ENCODE measurements around the gene NKD1.
"Not testable (repeated sequence)": the region's sequence is repeated elsewhere in the genome, so short reads cannot be mapped to it uniquely, and the experiment has no call there.

Gene NKD1, protein sequence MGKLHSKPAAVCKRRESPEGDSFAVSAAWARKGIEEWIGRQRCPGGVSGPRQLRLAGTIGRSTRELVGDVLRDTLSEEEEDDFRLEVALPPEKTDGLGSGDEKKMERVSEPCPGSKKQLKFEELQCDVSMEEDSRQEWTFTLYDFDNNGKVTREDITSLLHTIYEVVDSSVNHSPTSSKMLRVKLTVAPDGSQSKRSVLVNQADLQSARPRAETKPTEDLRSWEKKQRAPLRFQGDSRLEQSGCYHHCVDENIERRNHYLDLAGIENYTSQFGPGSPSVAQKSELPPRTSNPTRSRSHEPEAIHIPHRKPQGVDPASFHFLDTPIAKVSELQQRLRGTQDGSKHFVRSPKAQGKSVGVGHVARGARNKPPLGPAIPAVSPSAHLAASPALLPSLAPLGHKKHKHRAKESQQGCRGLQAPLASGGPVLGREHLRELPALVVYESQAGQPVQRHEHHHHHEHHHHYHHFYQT

DNA sequence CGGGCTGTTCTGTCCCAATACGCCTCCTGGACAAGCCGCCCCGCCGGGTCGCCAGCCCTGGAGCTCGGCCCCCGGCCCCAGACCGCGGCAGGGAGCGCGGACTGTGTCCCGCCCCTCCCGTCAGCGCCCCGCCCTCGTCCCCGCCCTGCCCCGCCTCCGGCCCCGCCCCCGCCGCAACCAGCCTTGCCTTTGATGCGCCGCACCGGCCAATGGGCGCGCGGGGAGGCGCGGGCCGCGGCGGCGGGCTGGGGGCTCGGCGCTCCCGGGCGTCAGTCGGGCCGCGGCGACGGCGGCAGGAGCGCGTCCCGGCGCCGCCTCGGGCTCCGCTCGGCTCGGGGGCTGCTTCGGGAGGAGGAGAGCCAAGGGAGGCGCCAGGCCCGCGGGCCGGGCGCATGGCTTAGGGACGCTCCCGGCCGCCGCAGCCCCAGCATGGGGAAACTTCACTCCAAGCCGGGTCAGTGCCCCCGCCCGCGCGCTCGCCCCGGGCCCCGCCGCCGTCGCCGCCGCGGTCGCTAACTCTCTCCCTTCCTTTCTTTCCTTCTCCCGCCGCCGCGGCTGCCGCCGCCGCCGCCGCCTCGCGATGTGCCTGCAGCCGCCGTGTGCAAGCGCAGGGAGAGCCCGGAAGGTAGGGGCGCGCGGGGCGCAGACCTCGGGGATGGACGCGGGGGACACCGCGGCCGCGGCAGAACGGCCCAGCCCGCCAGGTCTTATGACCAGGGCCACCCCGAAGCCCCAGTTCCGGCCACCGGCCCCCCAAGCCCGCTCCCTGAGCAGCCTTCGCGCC, at the start of gene NKD1:
Gene NKD1 (plus strand): TSS at position 272 of the 784 bp plus-strand sequence. CDS start 158 bp downstream, at position 430.
- peaks cover 6% of the 10 kb centered on the region for H3K36me3 Mint-ChIP-seq
- H3K27ac Mint-ChIP-seq, result no peak within 1 kb of the TSS

DNA sequence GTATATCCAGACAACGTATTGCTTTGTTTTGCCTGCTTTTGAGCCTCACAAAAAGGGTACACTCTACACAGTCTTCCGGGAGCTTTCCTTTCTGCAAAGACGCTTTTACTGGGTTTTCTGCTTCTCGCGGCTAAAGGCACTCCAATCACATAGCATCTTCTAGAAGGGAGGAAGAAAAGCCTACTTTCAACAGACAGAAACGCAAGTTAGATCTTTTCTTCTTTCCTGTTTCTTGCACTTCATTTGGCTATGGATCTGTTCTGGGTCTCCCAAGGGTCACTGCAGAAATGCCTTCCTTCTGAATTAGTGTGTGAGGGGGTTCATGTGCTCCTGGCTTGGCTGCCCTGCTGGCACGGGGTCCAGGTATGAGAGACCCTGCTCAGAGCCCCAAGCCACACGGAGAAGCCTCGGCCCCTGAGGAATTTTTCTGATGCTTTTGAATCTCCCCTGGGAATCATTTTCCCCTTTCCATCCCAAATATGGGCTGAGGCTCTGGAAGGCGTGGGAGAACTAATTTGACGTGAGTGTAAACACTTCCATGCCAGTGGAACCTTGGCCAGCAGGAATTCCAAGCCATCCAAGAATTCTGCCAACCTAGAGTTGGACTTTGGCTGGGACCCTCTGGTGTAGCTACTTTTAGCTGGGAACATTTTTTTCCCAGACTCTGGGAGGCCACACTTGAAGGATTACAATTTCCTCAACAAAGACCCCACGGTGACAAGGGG, 49.6 kb upstream of the NKD1 start:
- Mint-ChIP-seq H3K36me3 (no peaks in the 10 kb centered on the region), H3K9me3 (no peaks in the 10 kb centered on the region), H3K4me3 (no peak overlapping the region), H3K4me1 (no peaks in the 10 kb centered on the region), H3K27me3 (peaks cover 21% of the 10 kb centered on the region), H3K27ac (no peak overlapping the region)
- no peak for ATAC-seq

More for the DNA sequence above, at the start of gene NKD1:
- H3K4me3 Mint-ChIP-seq, result peak within 1 kb of the TSS; percentile 88
- H3K4me1 Mint-ChIP-seq, result peaks cover 21% of the 10 kb centered on the region
- ATAC-seq, result peak; percentile 91
- H3K9me3 Mint-ChIP-seq, result peaks cover under 1% of the 10 kb centered on the region
- H3K27me3 Mint-ChIP-seq, result peaks cover 27% of the 10 kb centered on the region

DNA sequence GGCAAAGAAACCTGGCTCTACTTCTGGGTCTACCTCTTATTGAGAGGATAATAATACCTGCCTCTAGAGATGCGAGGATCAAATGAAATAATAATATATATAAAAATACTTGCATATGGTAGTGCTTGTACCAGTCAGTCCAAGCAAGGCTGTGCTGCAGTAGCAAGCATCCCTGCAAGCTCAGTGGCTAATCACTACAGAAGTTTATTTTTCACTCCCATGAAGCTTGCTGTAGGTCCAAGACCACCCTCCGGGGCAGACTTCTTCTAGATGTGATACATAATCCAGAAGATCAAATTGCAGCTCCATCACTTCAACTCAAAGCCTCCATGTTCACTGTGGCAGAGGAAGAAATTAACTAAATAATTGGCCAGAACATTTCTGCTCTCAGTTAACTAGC, 48.9 kb upstream of the NKD1 start:
- H3K36me3 Mint-ChIP-seq, result no peaks in the 10 kb centered on the region

DNA sequence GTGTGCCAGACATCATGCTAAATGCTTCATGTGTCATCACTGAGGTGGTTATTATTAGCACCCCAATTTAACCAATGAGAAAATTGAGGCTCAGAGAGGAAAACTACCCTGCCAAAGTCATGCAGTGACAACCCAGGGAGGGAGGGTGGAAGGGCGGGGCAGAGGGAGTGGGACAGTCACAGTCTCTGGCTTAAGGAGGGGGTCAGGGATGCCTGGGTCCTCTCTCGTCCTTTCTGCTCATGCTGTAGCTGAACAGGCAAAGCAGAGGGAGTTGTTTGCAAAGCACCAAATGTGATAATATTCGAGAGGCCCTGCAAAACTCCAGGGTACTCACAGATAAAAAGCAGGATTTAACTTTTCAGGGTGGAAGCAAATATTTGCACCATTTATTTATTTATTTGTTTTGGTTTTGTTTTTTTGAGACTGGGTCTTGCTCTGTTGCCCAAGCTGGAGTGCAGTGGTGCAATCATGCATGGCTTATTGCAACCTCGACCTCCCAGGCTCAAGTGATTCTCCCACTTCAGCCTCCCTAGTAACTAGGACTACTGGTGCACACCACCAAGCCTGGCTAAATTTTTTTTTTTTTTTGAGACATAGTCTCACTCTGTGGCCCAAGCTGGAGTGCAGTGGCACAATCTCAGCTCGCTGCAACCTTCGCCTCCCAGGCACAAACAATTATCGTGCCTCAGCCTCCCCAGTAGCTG, 47.9 kb upstream of the NKD1 start:
- H3K9me3 Mint-ChIP-seq, result no peaks in the 10 kb centered on the region
- H3K27ac Mint-ChIP-seq, result no peak overlapping the region
- no peak overlapping the region for H3K4me3 Mint-ChIP-seq
- H3K4me1 Mint-ChIP-seq, result no peaks in the 10 kb centered on the region
- no peak for ATAC-seq
- H3K27me3 Mint-ChIP-seq, result peaks cover 10% of the 10 kb centered on the region
- H3K36me3 Mint-ChIP-seq, result no peaks in the 10 kb centered on the region

More for the DNA sequence above, 48.9 kb upstream of the NKD1 start:
- H3K27me3 Mint-ChIP-seq, result peaks cover 15% of the 10 kb centered on the region
- no peak overlapping the region for H3K4me3 Mint-ChIP-seq
- H3K9me3 Mint-ChIP-seq, result no peaks in the 10 kb centered on the region
- no peaks in the 10 kb centered on the region for H3K4me1 Mint-ChIP-seq
- ATAC-seq, result no peak
- H3K27ac Mint-ChIP-seq, result no peak overlapping the region

DNA sequence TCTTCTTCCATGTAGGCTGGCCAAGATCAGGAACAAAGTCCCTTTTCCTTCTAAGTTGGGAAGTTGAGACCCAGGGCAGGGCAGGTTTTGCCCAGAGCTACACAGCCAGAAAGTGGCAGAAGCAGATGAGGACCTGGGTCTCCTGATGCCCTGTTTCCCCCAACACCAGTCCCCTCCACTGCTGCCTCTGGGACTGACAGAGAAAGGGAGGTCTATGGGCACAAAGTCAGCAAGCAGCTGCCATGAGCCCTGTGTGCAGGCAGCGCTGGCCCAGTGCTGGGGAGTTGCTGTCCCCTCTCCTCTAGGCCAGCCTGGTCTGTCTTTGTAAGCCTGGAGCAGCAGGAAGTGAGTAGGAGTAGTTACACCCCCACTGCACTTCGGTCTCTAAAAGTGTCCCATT, 46.9 kb upstream of the NKD1 start:
- no peaks in the 10 kb centered on the region for H3K4me1 Mint-ChIP-seq
- H3K27me3 Mint-ChIP-seq, result peaks cover 7% of the 10 kb centered on the region
- H3K27ac Mint-ChIP-seq, result no peak overlapping the region
- H3K4me3 Mint-ChIP-seq, result no peak overlapping the region
- ATAC-seq, result no peak
- no peaks in the 10 kb centered on the region for H3K36me3 Mint-ChIP-seq
- no peaks in the 10 kb centered on the region for H3K9me3 Mint-ChIP-seq

DNA sequence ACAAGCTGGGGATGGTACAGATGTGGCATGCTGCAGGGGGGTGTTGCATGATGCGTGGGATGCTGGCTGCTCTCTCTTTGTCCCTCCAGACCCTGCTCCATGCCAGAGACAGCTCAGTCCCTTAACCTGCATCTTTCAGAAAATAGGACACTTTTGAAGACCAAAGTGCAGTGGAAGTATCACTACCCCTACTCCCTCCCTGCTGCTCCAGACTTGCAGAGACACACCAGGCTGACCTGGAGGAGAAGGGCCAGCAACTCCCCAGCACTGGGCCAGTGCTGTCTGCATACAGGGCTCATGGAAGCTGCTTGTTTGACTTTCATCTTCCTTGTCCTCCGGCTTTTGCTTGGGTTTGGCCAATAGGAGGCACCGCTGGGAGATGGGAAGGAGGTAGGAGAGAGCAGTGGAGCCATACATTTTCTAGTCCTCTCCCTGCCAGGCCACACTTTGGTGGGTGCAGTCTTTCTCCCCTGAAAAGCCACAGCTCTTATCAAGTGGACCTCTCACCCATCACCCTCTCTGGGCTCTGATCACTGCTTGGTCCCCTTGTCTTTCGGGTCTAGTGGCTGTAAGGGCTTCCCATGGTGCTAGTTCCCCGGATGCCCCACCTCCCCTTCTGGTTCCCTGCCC, 46.1 kb upstream of the NKD1 start:
- Mint-ChIP-seq H3K9me3 (no peaks in the 10 kb centered on the region), H3K36me3 (no peaks in the 10 kb centered on the region), H3K27me3 (peaks cover 7% of the 10 kb centered on the region), H3K27ac (no peak overlapping the region), H3K4me1 (no peaks in the 10 kb centered on the region), H3K4me3 (no peak overlapping the region)
- no peak for ATAC-seq

DNA sequence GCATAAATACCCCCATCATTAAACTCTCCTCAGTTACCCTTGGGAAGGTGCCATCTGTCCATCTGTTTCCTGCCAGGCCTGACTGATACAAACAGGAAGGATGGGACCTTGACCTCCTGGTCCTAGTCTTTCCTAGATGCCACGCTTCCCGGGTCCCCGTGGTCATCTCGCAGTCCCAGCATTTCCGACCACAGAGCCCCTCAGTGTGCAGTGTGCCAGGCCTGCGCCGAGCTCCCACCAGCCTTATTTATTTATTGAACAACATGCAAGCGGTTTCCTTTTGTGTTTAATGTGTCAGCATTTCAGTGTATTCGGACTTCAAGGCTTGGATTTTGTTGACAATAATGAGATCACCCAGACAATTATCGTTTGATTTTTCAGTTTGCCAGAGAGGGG, 45.6 kb upstream of the NKD1 start:
- Mint-ChIP-seq H3K4me3 (no peak overlapping the region), H3K4me1 (no peaks in the 10 kb centered on the region), H3K36me3 (no peaks in the 10 kb centered on the region), H3K27me3 (peaks cover 7% of the 10 kb centered on the region), H3K9me3 (no peaks in the 10 kb centered on the region), H3K27ac (no peak overlapping the region)
- no peak for ATAC-seq

DNA sequence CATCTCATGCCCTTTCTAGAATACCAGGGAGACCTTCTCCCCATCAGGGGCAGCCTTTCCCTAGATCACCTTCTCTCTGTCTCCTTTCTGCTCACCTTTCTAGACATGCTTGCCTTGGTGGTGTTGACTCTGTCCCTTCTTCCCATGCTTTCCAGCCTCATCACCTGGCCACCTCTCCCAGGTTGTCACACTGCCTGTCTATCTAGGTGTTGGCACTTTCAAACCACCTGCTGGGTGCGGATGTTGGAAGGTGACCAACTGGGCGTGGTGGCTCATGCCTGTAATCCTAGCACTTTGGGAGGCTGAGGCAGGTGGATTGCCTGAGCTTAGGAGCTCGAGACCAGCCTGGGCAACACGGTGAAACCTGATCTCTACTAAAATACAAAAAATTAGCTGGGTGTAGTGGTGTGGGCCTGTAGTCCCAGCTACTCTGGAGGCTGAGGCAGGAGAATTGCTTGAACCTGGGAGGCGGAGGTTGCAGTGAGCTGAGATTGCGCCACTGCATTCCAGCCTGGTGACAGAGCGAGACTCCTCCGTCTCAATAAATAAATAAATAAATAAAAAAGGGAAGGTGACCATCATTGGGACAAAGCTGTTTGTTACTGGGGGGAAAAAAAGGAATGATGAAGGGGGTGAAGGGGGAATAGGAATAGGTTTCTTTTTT, 44.2 kb upstream of the NKD1 start:
- H3K36me3 Mint-ChIP-seq, H3K27ac Mint-ChIP-seq, H3K9me3 Mint-ChIP-seq, ATAC-seq, H3K4me1 Mint-ChIP-seq, H3K27me3 Mint-ChIP-seq, H3K4me3 Mint-ChIP-seq: not testable (repeated sequence)

DNA sequence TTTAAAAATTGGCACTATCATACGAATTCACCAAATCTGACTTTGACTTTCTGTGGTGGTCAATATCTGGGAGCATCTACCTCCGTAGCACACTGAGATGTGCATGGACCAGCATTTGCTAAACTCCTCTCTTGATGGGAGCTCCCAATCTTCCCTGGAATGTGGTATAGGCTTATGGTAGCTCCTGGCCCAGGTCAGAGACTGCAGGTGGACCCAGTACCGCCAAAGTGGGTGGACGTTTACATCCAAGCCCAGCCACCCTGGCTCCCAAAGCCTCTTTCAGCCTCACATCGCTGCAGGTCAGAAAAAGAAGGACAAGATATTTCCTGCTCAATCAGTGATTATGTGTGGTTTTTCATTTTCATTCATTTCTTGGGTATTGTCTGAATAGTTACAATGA, 43.1 kb upstream of the NKD1 start:
- no peak for ATAC-seq

DNA sequence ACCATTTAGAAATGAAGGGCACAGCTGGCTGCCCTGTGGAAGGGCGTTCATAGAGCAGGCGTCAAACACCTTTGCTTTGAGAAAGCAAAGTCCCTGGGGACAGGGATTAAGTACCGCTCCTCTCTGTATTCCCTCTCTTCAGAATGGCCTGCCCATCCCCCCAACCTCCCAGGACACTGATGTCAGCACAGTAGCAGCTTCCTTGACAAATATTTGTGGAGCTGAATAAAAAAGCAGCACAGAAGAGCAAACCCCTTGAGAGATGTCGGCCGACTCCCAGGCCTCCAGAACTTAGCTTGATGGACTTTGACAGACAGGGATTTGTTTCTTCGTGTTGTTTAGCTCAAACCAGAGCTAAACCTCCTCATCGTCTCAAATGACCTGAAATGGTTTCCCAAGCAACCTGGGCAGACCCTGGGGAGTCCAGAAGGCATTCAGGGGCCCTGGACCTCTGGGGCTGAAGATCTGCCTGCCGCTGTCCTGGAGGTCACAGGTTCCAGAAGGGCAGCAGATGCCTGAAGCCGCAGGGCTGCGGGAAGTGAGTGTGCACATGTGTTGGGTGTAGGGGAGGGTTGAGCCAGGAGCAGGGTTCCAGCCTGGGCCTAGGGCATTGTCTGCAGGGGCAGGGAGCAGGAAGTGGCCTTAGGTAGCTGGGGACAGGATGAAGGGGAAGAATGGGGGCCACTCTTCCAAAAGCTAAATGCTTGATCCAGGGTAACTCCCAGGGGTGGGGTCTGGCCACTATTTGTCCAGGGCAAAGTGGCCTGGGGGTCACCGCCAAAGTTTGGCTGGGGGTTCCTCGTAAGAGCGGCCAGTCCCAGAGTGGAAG, 42.3 kb upstream of the NKD1 start:
- H3K4me3 Mint-ChIP-seq, result no peak overlapping the region
- no peaks in the 10 kb centered on the region for H3K9me3 Mint-ChIP-seq
- peaks cover 18% of the 10 kb centered on the region for H3K27me3 Mint-ChIP-seq
- no peaks in the 10 kb centered on the region for H3K36me3 Mint-ChIP-seq
- no peak for ATAC-seq
- peaks cover 6% of the 10 kb centered on the region for H3K4me1 Mint-ChIP-seq
- H3K27ac Mint-ChIP-seq, result no peak overlapping the region

More for the DNA sequence above, 43.1 kb upstream of the NKD1 start:
- Mint-ChIP-seq H3K4me3 (no peak overlapping the region), H3K36me3 (no peaks in the 10 kb centered on the region), H3K4me1 (peaks cover 6% of the 10 kb centered on the region), H3K27ac (no peak overlapping the region), H3K27me3 (peaks cover 15% of the 10 kb centered on the region), H3K9me3 (no peaks in the 10 kb centered on the region)

DNA sequence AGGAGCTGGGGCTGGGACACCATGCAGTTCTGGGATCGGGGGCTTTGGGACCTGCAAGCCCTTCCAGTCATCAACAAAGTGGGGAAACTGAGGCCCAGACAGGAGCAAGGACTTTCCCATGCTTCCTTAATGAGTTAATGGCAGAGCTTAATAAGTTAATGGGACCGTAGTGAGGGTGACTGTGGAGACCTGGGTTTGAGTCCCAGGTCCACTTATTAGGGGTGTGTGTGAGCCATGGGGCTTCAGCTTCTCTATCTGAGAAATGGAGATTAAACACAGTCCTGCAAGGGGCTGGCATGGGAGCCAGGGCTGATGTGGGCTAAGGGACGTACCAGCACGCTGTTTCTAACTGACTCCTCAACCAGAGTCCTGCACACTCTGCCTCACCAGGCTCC, 41.7 kb upstream of the NKD1 start:
- Mint-ChIP-seq H3K4me1 (peaks cover 6% of the 10 kb centered on the region), H3K36me3 (no peaks in the 10 kb centered on the region), H3K27me3 (peaks cover 18% of the 10 kb centered on the region), H3K4me3 (no peak overlapping the region), H3K27ac (no peak overlapping the region), H3K9me3 (no peaks in the 10 kb centered on the region)
- no peak for ATAC-seq

DNA sequence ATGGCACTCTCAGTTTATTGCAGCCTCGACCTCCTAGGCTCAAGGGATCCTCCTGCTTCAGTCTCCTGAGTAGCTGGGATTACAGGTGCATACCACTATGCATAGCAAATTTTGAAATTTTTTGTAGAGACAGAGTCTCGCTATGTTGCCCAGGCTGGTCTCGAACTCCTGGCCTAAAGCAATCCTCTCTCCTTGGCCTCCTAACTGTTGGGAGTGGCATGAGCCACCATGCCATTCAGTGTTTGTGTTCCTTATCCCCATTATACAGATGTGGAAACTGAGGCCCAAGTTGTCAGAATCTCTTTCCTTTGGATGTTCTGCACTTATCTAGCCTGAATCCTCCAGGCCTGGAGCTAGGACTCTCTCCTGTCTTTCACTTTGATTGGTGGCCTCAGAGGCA, 40.8 kb upstream of the NKD1 start:
- no peaks in the 10 kb centered on the region for H3K9me3 Mint-ChIP-seq
- H3K36me3 Mint-ChIP-seq, result no peaks in the 10 kb centered on the region
- no peak overlapping the region for H3K4me3 Mint-ChIP-seq
- peaks cover 13% of the 10 kb centered on the region for H3K27me3 Mint-ChIP-seq
- ATAC-seq, result no peak
- peaks cover 6% of the 10 kb centered on the region for H3K4me1 Mint-ChIP-seq
- no peak overlapping the region for H3K27ac Mint-ChIP-seq

DNA sequence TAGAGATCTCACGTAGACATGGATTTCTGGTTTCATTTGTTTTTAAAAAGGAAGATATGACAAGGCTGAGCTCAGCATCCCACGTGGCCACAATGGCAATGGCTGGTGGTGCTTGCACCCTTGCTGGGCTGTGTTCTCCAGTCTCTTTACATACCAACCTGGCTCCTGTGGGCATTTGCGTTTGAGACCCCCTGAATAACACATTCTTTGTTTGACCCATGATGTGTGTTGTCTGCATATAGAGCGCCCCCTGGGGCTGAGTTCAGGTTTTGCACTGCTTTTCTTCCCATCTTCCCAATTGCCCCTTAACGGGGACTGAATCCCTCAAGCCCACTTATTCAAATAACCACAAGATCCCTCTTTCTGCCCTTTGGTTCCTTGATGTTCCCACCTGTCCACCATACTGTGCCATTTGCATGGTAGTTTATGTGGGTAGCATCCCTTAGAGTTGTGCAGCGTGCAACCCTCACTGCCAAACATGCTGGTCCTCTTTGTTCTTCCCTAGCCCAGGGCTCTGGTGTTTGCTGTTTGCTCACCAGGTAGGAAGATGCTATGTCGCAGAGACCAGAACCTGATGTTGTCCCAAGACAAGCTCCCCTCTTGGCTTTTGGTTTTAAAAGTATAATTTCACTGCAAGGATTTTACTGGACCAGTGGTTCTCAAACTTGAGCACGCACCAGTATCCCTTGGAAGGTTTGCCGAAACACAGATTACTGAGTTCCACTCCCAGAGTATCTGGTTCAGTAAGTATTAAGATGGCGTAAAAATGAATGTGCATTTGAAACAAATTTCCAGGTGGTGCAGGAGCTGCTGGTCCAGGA, 38.5 kb upstream of the NKD1 start:
- no peak for ATAC-seq
- no peak overlapping the region for H3K4me3 Mint-ChIP-seq
- H3K27ac Mint-ChIP-seq, result no peak overlapping the region
- H3K9me3 Mint-ChIP-seq, result no peaks in the 10 kb centered on the region
- H3K27me3 Mint-ChIP-seq, result peaks cover 17% of the 10 kb centered on the region
- peaks cover 6% of the 10 kb centered on the region for H3K4me1 Mint-ChIP-seq
- no peaks in the 10 kb centered on the region for H3K36me3 Mint-ChIP-seq
